Endothelial cell of umbilical vein (primary cell): ENCODE measurements around the gene SPPL3. TPM values are rescaled to one million over a fixed set of nuclear protein-coding genes. Genes with fewer than 3 reads are reported as not detected.

Experiments
- BruUV-seq: library from RNA; stranded (reverse); fragments of 400-500 nt; replicated peaks from 2 replicates; lab custom pipeline; 2021; lab: Mats Ljungman, UMichigan
- CTCF ChIA-PET: fragments of 300-600, 350-600 bp; sonication (Branson Sonifier 250); formaldehyde crosslinking; loops from one replicate; lab custom pipeline; 2021; ENCODE audit warnings: antibody characterized with exemption, inconsistent platforms; lab: Charles Lee
- POLR2A ChIA-PET: fragments of 300-600, 350-600 bp; sonication (Branson Sonifier 250); formaldehyde crosslinking; loops from one replicate; lab custom pipeline; 2021; ENCODE audit warnings: antibody characterized with exemption, inconsistent platforms; lab: Charles Lee
- DNase-seq: peaks from one replicate; pipeline ENCODE4 v3.0.0-alpha.2; 2011; ENCODE audit warnings: low read depth, low spot score
- FAIRE-seq: peaks from 2 replicates; lab custom pipeline; 2011; peaks lifted over from hg19 to GRCh38; lab: Jason Lieb, UNC
- H2AFZ ChIP-seq: 2 replicates; pipeline ENCODE4 v1.6.0; 2012; ENCODE audit warnings: low read depth, low read length, control low read depth, inconsistent platforms
- H3K27ac ChIP-seq: 2 replicates; pipeline ENCODE4 v1.5.1; 2011; ENCODE audit warnings: low read depth, mild to moderate bottlenecking, control low read depth, low read length, moderate library complexity; ENCODE audit not compliant: insufficient read depth
- H3K27me3 ChIP-seq, 2 experiments: 2 replicates each; pipeline versions ENCODE4 v1.6.0 to v1.6.1; 2011; ENCODE audit warnings: low read length in 2 of 2, mixed read lengths in 1 of 2; ENCODE audit not compliant: control insufficient read depth in 2 of 2, insufficient read depth in 2 of 2
- H3K36me3 ChIP-seq, 2 experiments: 2 replicates in 1 of 2; 3 replicates in 1 of 2; pipeline ENCODE4 v1.5.1; 2011; ENCODE audit warnings: low read length in 2 of 2, mild to moderate bottlenecking in 1 of 2, moderate library complexity in 1 of 2; ENCODE audit not compliant: control insufficient read depth in 2 of 2, insufficient read depth in 2 of 2; ENCODE audit errors: extremely low read depth in 1 of 2
- H3K4me1 ChIP-seq: 3 replicates; pipeline ENCODE4 v1.5.1; 2011; ENCODE audit warnings: mild to moderate bottlenecking, low read length; ENCODE audit not compliant: control insufficient read depth, insufficient read depth; ENCODE audit errors: extremely low read depth
- H3K4me2 ChIP-seq: 2 replicates; pipeline ENCODE4 v1.6.1; 2011; ENCODE audit warnings: low read length, control low read depth, mixed read lengths; ENCODE audit not compliant: insufficient read depth
- H3K4me3 ChIP-seq, 3 experiments: fragments of 200-600 bp in 1 of 3; sonication (generic), shearing (Covaris generic) in 1 of 3; replicated peaks in 1 of 3; 2 replicates each; pipeline ENCODE4 v1.5.1; 2011 to 2016; ENCODE audit warnings: control low read depth in 3 of 3, low read length in 3 of 3, mild to moderate bottlenecking in 2 of 3, inconsistent platforms in 1 of 3, low read depth in 1 of 3, moderate library complexity in 1 of 3; ENCODE audit not compliant: insufficient read depth in 1 of 3
- H3K79me2 ChIP-seq: 2 replicates; pipeline ENCODE4 v1.6.0; 2012; ENCODE audit warnings: low read length, inconsistent platforms; ENCODE audit not compliant: control insufficient read depth, insufficient read depth
- H3K9ac ChIP-seq: replicated peaks from 2 replicates; pipeline ENCODE3; 2011; ENCODE audit warnings: low read length, control low read depth; ENCODE audit not compliant: insufficient read depth; ENCODE audit errors: extremely low read depth
- H3K9me1 ChIP-seq: replicated peaks from 3 replicates; pipeline ENCODE4 v1.6.0; 2011; ENCODE audit warnings: mild to moderate bottlenecking, low read length; ENCODE audit not compliant: control insufficient read depth, insufficient read depth; ENCODE audit errors: extremely low read depth
- H3K9me3 ChIP-seq: replicated peaks from 2 replicates; pipeline ENCODE4 v1.5.1; 2012; ENCODE audit warnings: low read length, inconsistent platforms; ENCODE audit not compliant: control insufficient read depth, insufficient read depth
- H4K20me1 ChIP-seq: replicated peaks from 2 replicates; pipeline ENCODE3; 2011; ENCODE audit warnings: mild to moderate bottlenecking, low read length; ENCODE audit not compliant: control insufficient read depth, insufficient read depth; ENCODE audit errors: extremely low read depth
- CTCF ChIP-seq, 2 donors: IDR thresholded peaks; 1 replicate in 1 of 2; 2 replicates in 1 of 2; pipeline ENCODE4 v1.5.1; 2011; ENCODE audit warnings: low read length in 2 of 2, mild to moderate bottlenecking in 2 of 2, moderate library complexity in 2 of 2, control low read depth in 1 of 2, inconsistent platforms in 1 of 2, low read depth in 1 of 2; ENCODE audit not compliant: insufficient read depth in 1 of 2; ENCODE audit errors: extremely low read depth in 1 of 2
- GATA2 ChIP-seq: IDR thresholded peaks from 2 replicates; pipeline ENCODE4 v1.7.0; 2011; ENCODE audit warnings: low read depth, mild to moderate bottlenecking, moderate library complexity, mixed read lengths, low read length; ENCODE audit not compliant: insufficient read length, insufficient read depth
- JUN ChIP-seq: IDR thresholded peaks from 2 replicates; pipeline ENCODE4 v1.6.1; 2011; ENCODE audit warnings: borderline replicate concordance, low read depth; ENCODE audit not compliant: insufficient read length, insufficient read depth
- MYC ChIP-seq: IDR thresholded peaks from one replicate; pipeline ENCODE4 v1.6.1; 2011; ENCODE audit warnings: mild to moderate bottlenecking, low read depth, low read length
- POLR2A ChIP-seq: IDR thresholded peaks from 2 replicates; pipeline ENCODE4 v1.6.1; 2012; ENCODE audit warnings: low read depth, mild to moderate bottlenecking, control low read depth, low read length
- POLR2AphosphoS5 ChIP-seq: IDR thresholded peaks from 2 replicates; pipeline ENCODE4 v1.6.1; 2012; ENCODE audit warnings: low read depth, mild to moderate bottlenecking, control low read depth, low read length, moderate library complexity; ENCODE audit not compliant: insufficient read depth
- dilution Hi-C: fragments of 300-500 bp; cut with MboI; formaldehyde crosslinking; loops from one replicate; pipeline ENCODE4 v1.15.0; 2019; ENCODE audit warnings: low sequenced_read_pairs; ENCODE audit not compliant: extremely low pct_ligation_motif_present
- intact Hi-C: fragments of 100-400 bp; cut with micrococcal nuclease; formaldehyde crosslinking; loops from one replicate; pipeline ENCODE4 v1.10.0; 2022
- polyA plus RNA-seq, 4 experiments: library from polyadenylated mRNA; depleted of rRNA in 3 of 4; stranded (reverse) in 3 of 4; unstranded in 1 of 4; fragments of >200 nt; gene quantifications; 2 replicates each; pipeline versions ENCODE4 v1.2.1 to v1.2.3, GENCODE V29; 2011 to 2012; ENCODE audit warnings: missing spikeins in 1 of 4
- total RNA-seq: library from RNA; stranded (reverse); gene quantifications from 2 replicates; pipeline ENCODE4 v1.2.3, GENCODE V29; 2021

The SPPL3 gene
- total and polyA plus RNA-seq, 2 donors (not counting 3 experiments of a cell fraction or from before 2014, with no cell fraction given): 30.6 to 53.0 TPM

GRCh38 chr12:120713861-120714482 lies 190.2 kb downstream of the SPPL3 start:
- TF ChIP-seq CTCF (IDR thresholded peaks at IDR 0.05; ENCODE audit: extremely low read depth in 1 of 2, insufficient read depth in 1 of 2, low read depth in 1 of 2, low read length in 2 of 2): peak; percentile 73 to 76
- TF ChIP-seq POLR2A: peak; percentile 21
- no peak for TF ChIP-seq GATA2
- no TSS peak for BruUV-seq
- H3K9ac ChIP-seq: no peak overlapping the region
- CTCF ChIA-PET: interaction anchor here (1.0 to 2.5 kb wide), 4 partner anchors 65 to 258 kb away, joined by 5 to 13 read pairs (median 9); partner anchors contain the start of gene POP5
- FAIRE-seq (peak; percentile 89), DNase-seq (peak; percentile 67)
- no peak overlapping the region for H3K4me2 ChIP-seq
- H3K9me1 ChIP-seq: no peaks in the 10 kb centered on the region
- no peak overlapping the region for H2AFZ ChIP-seq
- no peak overlapping the region for H3K27ac ChIP-seq
- no peak overlapping the region for H3K4me3 ChIP-seq
- H3K79me2 ChIP-seq: peaks cover 18% of the 10 kb centered on the region
- dilution Hi-C loops (no loop called here), intact Hi-C loops (loop anchor here (1.0 kb wide), 2 partner anchors 67 to 131 kb away; no protein-coding TSS in a partner anchor)
- H4K20me1 ChIP-seq: no peaks in the 10 kb centered on the region
- no peaks in the 10 kb centered on the region for H3K9me3 ChIP-seq
- no peaks in the 10 kb centered on the region for H3K27me3 ChIP-seq
- H3K36me3 ChIP-seq: peaks cover 17 to 24% of the 10 kb centered on the region in 2 experiments
- POLR2A ChIA-PET: no interaction called here
- peaks cover 13% of the 10 kb centered on the region for H3K4me1 ChIP-seq

GRCh38 chr12:120712610-120713009 lies 191.5 kb downstream of the SPPL3 start:
- dilution Hi-C loops: no loop called here
- Histone ChIP-seq H3K79me2 (peaks cover 18% of the 10 kb centered on the region), H3K9ac (no peak overlapping the region), H3K4me2 (no peak overlapping the region), H3K4me3 (no peak overlapping the region), H3K9me1 (no peaks in the 10 kb centered on the region), H3K36me3 (peaks cover 13 to 16% of the 10 kb centered on the region in 2 experiments), H3K4me1 (peaks cover 13% of the 10 kb centered on the region), H3K27ac (no peak overlapping the region), H3K27me3 (no peaks in the 10 kb centered on the region), H3K9me3 (no peaks in the 10 kb centered on the region), H4K20me1 (no peaks in the 10 kb centered on the region), H2AFZ (no peak overlapping the region)
- DNase-seq (no peak), FAIRE-seq (no peak)
- ChIA-PET POLR2A (no interaction called here), CTCF (interaction anchor here (5.5 kb wide), 1 partner anchor 64 kb away, joined by 63 read pairs; no protein-coding TSS in a partner anchor)
- BruUV-seq: no TSS peak
- intact Hi-C loops: no loop called here
- no peak for TF ChIP-seq GATA2
- no peak for TF ChIP-seq POLR2AphosphoS5
- no peak for TF ChIP-seq MYC
- TF ChIP-seq JUN: no peak
- no peak for TF ChIP-seq CTCF (IDR thresholded peaks at IDR 0.05; ENCODE audit: extremely low read depth in 1 of 2, insufficient read depth in 1 of 2, low read depth in 1 of 2, low read length in 2 of 2)
